ENCODE data around the gene LUC7L3. TPM values are rescaled to one million over a fixed set of nuclear protein-coding genes. Genes with fewer than 3 reads are reported as not detected.

Gene LUC7L3
- total RNA-seq, 4 donors from 2014 or later, result 75.2 to 199 (median 140) TPM

GRCh38 chr17:50765454-50766221, 46.2 kb downstream of the LUC7L3 start:
- H3K27ac ChIP-seq, result no peak overlapping the region
- H3K27me3 ChIP-seq, result no peaks in the 10 kb centered on the region
- no peak overlapping the region for H3K4me3 ChIP-seq (replicated peaks in 1 of 3)
- DNase-seq, result no peak
- H3K9me3 ChIP-seq, result no peaks in the 10 kb centered on the region
- peaks cover 0 to 15% of the 10 kb centered on the region in 2 donors for H3K4me1 ChIP-seq
- no peaks in the 10 kb centered on the region for H3K36me3 ChIP-seq
- TF ChIP-seq POLR2A (IDR thresholded peaks at IDR 0.05), result no peak
- no peak for TF ChIP-seq CTCF (IDR thresholded peaks at IDR 0.05)
- intact Hi-C loops (cut with DNase I), result no loop called here
- 57 to 81% methylated on average over 8 to 9 of the region's 9 CpGs for WGBS, 2 donors

GRCh38 chr17:50766222-50767023, 47.0 kb downstream of the LUC7L3 start:
- DNase-seq, result no peak
- Histone ChIP-seq H3K4me1 (peaks cover 0 to 15% of the 10 kb centered on the region in 2 donors), H3K27ac (no peak overlapping the region), H3K9me3 (no peaks in the 10 kb centered on the region), H3K4me3 (replicated peaks in 1 of 3) (no peak overlapping the region), H3K27me3 (no peaks in the 10 kb centered on the region), H3K36me3 (no peaks in the 10 kb centered on the region)
- 88 to 89% methylated on average over 10 of the region's 10 CpGs for WGBS, 2 donors
- intact Hi-C loops (cut with DNase I), result no loop called here
- no peak for TF ChIP-seq CTCF (IDR thresholded peaks at IDR 0.05)
- TF ChIP-seq POLR2A (IDR thresholded peaks at IDR 0.05), result no peak

- Histone ChIP-seq H3K36me3 (no peaks in the 10 kb centered on the region), H3K9me3 (no peaks in the 10 kb centered on the region), H3K27ac (no peak overlapping the region), H3K4me1 (peaks cover 0 to 15% of the 10 kb centered on the region in 2 donors), H3K4me3 (replicated peaks in 1 of 3) (no peak overlapping the region), H3K27me3 (no peaks in the 10 kb centered on the region)
- DNase-seq, result no peak
- no peak for TF ChIP-seq CTCF (IDR thresholded peaks at IDR 0.05)
- TF ChIP-seq POLR2A (IDR thresholded peaks at IDR 0.05), result no peak
- 83 to 84% methylated on average over 7 of the region's 7 CpGs for WGBS, 2 donors
- intact Hi-C loops (cut with DNase I), result no loop called here
These were observed 47.6 kb downstream of the LUC7L3 start for GRCh38 chr17:50767030-50767429.

- no peak within 1 kb of the TSS for H3K27ac ChIP-seq
- no peaks in the 10 kb centered on the region for H3K36me3 ChIP-seq
- intact Hi-C loops (cut with DNase I), result no loop called here
- no peak within 1 kb of the TSS for H3K4me3 ChIP-seq (replicated peaks in 1 of 3)
- TF ChIP-seq CTCF (IDR thresholded peaks at IDR 0.05), result no peak
- no peak for TF ChIP-seq POLR2A (IDR thresholded peaks at IDR 0.05)
- H3K4me1 ChIP-seq, result peaks cover 0 to 15% of the 10 kb centered on the region in 2 donors
- 97 to 98% methylated on average over 9 of the region's 9 CpGs for WGBS, 2 donors
- no peaks in the 10 kb centered on the region for H3K9me3 ChIP-seq
- H3K27me3 ChIP-seq, result no peaks in the 10 kb centered on the region
- no peak for DNase-seq
These were observed 48.0 kb downstream of the LUC7L3 start, which contains the start of gene ANKRD40CL for GRCh38 chr17:50767446-50767845. ANKRD40CL (minus strand) TSS chr17:50767518; CDS start chr17:50766913, 605 bp downstream.

- H3K4me3 ChIP-seq (replicated peaks in 1 of 3), result no peak overlapping the region
- H3K4me1 ChIP-seq, result peaks cover 0 to 15% of the 10 kb centered on the region in 2 donors
- no peaks in the 10 kb centered on the region for H3K27me3 ChIP-seq
- no peaks in the 10 kb centered on the region for H3K9me3 ChIP-seq
- H3K27ac ChIP-seq, result no peak overlapping the region
- H3K36me3 ChIP-seq, result no peaks in the 10 kb centered on the region
- intact Hi-C loops (cut with DNase I), result no loop called here
- TF ChIP-seq POLR2A (IDR thresholded peaks at IDR 0.05), result no peak
- no peak for TF ChIP-seq CTCF (IDR thresholded peaks at IDR 0.05)
- DNase-seq, result no peak
- 79 to 93% methylated on average over 7 of the region's 7 CpGs for WGBS, 2 donors
These were observed 49.0 kb downstream of the LUC7L3 start for GRCh38 chr17:50768346-50768761.

Measured in thyroid gland (tissue), 4 donors.